ENCODE measurements around the gene AKR1B1.

AKR1B1 gene

GRCh38 chr7:134415700-134416099, 43.2 kb downstream of the AKR1B1 start:
- DNase-seq (no peak), ATAC-seq (no peak)

DNA sequence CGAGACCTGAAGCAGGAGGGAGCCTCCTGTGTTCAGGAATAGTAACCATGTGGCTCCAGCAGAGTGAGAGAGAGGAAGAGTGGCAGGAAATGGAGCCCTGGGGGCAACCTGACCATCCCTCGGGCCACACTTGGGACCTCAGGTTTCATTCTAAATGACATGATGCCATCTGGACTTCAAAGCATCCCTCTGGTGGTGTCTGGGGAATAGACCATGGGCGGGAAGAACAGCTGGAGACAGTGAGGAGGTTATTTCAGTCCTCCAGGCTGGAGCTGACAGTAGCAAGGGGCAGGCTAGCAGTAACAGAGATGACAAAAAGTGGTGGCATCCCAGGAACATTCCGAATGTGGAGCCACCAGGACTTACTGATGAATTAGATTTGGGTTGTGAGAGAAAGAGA, 44.8 kb downstream of the AKR1B1 start:
- DNase-seq: no peak
- no peak for ATAC-seq

GRCh38 chr7:134407311-134407710, 51.6 kb downstream of the AKR1B1 start:
- DNase-seq (no peak), ATAC-seq (no peak)

GRCh38 chr7:134406431-134406830, 52.5 kb downstream of the AKR1B1 start:
- ATAC-seq (no peak), DNase-seq (no peak)

DNA sequence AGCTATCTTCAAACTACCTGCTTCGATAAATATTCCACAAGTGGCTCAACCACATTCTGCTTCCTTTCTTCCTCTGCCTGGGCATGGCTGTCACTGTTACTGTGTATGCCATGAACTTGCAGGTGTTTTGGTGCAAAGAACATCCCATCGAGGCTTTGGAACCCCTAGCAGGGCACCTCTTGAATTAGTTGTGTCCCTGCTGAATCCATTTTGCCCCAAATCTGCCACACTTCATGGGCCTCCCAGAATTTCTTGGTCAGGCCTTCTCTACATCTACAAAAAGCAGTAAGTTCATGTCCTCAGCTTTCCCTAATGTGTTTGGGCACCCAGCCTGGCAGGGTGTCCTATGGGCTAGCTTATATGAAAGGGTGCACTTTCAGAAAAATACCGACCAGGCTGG, 53.6 kb downstream of the AKR1B1 start:
- ATAC-seq (no peak), DNase-seq (no peak)

GRCh38 chr7:134403062-134403461, 55.8 kb downstream of the AKR1B1 start:
- DNase-seq: no peak
- no peak for ATAC-seq

DNA sequence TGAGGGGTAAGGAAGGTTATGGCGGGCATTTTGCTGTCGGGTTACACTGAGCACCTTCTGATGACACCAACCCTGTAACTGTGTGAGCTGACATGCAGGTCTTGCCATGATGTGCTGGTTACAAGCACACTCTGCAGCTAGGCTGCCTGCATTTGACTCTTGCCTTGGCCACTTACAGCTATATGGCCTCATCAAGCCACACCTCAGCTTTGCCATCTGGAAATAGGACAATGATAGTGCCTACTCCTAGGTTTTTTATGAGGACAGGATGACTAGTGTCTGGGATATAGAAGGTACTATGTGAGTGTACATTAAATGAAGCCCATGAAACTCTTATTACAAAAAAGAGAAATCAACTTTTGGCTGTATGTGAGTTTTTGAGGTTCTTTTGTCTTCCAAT, 58.0 kb downstream of the AKR1B1 start:
- DNase-seq (no peak), ATAC-seq (no peak)

GRCh38 chr7:134396031-134396430, 62.9 kb downstream of the AKR1B1 start:
- DNase-seq (no peak), ATAC-seq (no peak)

GRCh38 chr7:134395604-134396003, 63.3 kb downstream of the AKR1B1 start:
- no peak for DNase-seq
- ATAC-seq: no peak

DNA sequence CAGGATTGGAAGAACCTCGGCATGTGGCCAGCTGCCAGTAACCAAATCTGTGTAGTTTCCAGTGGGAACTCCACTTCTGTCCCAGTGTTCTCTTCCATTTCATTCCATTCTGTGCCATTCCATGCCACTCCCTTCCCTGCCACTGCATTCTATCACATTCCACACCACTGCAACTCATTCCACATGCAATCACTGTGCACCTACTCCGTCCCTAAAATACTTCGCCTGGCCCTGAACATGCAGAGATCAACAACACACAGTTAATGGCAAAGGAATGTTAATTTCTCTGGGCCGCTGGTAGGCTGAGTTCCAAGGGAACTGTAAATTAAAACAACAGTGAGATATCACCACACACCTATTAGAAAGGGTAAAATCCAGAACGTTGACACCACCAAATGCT, 64.8 kb downstream of the AKR1B1 start:
- ATAC-seq (no peak), DNase-seq (no peak)
